ENCODE results near the gene UBAP1.

DNA sequence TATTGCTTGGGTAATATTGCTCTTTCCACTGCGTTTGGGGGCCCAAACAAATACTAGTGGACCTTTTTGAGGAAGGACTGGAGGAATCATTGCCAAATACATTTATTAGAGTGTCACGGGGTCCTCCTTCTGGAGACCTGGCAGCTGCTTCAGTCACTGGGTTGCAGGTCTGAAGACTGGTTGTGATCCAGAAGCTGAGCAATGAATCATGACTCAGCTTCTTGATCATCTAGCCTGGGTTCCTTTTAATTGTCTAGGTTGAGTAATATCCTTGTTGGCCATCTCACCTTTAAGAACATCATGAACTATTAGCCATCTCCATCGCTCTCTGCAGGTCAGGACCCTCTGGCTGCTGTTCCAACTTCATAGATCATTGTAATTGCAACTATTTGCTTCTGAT lies 15.4 kb upstream of the UBAP1 start:
- no peak for TF ChIP-seq SIN3A (IDR thresholded peaks at IDR 0.05; ENCODE audit: borderline replicate concordance, insufficient read depth, low read length)
- TF ChIP-seq, protein P1, sequence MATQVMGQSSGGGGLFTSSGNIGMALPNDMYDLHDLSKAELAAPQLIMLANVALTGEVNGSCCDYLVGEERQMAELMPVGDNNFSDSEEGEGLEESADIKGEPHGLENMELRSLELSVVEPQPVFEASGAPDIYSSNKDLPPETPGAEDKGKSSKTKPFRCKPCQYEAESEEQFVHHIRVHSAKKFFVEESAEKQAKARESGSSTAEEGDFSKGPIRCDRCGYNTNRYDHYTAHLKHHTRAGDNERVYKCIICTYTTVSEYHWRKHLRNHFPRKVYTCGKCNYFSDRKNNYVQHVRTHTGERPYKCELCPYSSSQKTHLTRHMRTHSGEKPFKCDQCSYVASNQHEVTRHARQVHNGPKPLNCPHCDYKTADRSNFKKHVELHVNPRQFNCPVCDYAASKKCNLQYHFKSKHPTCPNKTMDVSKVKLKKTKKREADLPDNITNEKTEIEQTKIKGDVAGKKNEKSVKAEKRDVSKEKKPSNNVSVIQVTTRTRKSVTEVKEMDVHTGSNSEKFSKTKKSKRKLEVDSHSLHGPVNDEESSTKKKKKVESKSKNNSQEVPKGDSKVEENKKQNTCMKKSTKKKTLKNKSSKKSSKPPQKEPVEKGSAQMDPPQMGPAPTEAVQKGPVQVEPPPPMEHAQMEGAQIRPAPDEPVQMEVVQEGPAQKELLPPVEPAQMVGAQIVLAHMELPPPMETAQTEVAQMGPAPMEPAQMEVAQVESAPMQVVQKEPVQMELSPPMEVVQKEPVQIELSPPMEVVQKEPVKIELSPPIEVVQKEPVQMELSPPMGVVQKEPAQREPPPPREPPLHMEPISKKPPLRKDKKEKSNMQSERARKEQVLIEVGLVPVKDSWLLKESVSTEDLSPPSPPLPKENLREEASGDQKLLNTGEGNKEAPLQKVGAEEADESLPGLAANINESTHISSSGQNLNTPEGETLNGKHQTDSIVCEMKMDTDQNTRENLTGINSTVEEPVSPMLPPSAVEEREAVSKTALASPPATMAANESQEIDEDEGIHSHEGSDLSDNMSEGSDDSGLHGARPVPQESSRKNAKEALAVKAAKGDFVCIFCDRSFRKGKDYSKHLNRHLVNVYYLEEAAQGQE (IDR thresholded peaks at IDR 0.05; ENCODE audit: insufficient read depth in 1 of 2, low read depth in 2 of 2, low read length in 2 of 2), result no peak
- TF ChIP-seq POLR2AphosphoS5 (IDR thresholded peaks at IDR 0.05; ENCODE audit: low read depth, low read length), result no peak
